ENCODE measurements around the gene POLDIP3.

POLDIP3 gene

DNA sequence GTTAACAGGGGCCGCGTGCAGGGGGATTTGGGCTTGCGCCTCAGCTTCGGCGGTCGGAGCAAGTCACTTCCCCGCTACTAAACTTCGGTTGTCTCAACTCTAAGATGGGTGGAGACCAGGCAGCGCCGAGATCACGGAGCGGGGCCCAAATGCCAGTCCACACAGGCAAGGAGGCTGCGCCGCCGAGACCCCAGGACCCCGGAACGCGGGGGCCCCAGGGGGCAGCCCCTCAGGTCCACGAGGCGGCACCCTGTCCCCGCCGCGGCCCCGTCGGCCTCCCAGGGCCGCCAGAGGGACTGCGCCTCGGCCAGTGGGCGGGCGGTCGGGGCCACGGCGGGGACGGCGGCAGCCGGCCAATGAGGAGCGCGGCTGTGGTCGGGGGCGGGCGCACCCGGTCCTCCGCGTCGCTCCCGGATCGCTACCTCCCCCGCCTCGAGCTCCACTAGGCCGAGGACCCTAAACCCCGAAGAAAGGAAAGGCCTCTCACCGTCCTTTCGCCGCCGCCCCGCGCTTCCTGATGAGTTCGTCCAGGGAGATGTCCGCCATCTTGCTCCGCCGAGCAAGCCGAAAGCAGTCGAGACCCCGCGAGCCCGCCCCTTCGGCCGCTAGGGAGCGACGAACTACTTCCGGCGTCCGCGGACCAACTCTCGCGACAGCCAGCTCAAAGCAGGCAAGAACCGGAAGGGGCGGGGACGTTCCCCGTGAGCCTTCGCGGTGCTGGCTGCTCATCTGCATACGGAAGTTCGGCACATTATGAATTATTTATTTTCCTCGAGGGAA is at the start of gene POLDIP3 (continued):
- TF ChIP-seq ZNF37A (tag by site-specific recombination; IDR thresholded peaks at IDR 0.05), result no peak
- TF ChIP-seq ZNF501 (tag by site-specific recombination; IDR thresholded peaks at IDR 0.05), result no peak
- no peak for TF ChIP-seq ZNF555 (tag by site-specific recombination; conservative IDR thresholded peaks at IDR 0.05)
- peak; percentile 58 for TF ChIP-seq GLIS1 (tag by site-specific recombination; IDR thresholded peaks at IDR 0.05)
- no peak for TF ChIP-seq ZNF571 (tag by site-specific recombination; IDR thresholded peaks at IDR 0.05)
- no peak; the same call in 1 of the 2 replicates for TF ChIP-seq BCL11A (tag by site-specific recombination; IDR thresholded peaks at IDR 0.05; ENCODE audit: low read depth)
- no peak for TF ChIP-seq ZNF658 (tag by site-specific recombination; IDR thresholded peaks at IDR 0.05)
- peak; percentile 63; the same call in 1 of the 2 replicates for TF ChIP-seq ZSCAN30 (tag by site-specific recombination; IDR thresholded peaks at IDR 0.05)
- no peak for TF ChIP-seq ZNF624 (tag by site-specific recombination; IDR thresholded peaks at IDR 0.05)
- no peak for TF ChIP-seq ZNF311 (tag by site-specific recombination; IDR thresholded peaks at IDR 0.05; ENCODE audit: borderline replicate concordance)
- TF ChIP-seq ZNF302 (tag by site-specific recombination; IDR thresholded peaks at IDR 0.05; ENCODE audit: low read depth), result no peak
- TF ChIP-seq GLI2 (tag by site-specific recombination; IDR thresholded peaks at IDR 0.05; ENCODE audit: borderline replicate concordance, low read depth), result no peak
- TF ChIP-seq ZNF473 (tag by site-specific recombination; IDR thresholded peaks at IDR 0.05), result no peak
- TF ChIP-seq ZNF585B (tag by site-specific recombination; IDR thresholded peaks at IDR 0.05), result no peak
- TF ChIP-seq ZNF341 (tag by site-specific recombination; IDR thresholded peaks at IDR 0.05; ENCODE audit: low read depth), result no peak
- TF ChIP-seq OVOL3 (tag by site-specific recombination; IDR thresholded peaks at IDR 0.05), result peak; percentile 93; the same call in 1 of the 2 replicates
- TF ChIP-seq SP7 (tag by site-specific recombination; IDR thresholded peaks at IDR 0.05), result no peak
- TF ChIP-seq, protein P1, sequence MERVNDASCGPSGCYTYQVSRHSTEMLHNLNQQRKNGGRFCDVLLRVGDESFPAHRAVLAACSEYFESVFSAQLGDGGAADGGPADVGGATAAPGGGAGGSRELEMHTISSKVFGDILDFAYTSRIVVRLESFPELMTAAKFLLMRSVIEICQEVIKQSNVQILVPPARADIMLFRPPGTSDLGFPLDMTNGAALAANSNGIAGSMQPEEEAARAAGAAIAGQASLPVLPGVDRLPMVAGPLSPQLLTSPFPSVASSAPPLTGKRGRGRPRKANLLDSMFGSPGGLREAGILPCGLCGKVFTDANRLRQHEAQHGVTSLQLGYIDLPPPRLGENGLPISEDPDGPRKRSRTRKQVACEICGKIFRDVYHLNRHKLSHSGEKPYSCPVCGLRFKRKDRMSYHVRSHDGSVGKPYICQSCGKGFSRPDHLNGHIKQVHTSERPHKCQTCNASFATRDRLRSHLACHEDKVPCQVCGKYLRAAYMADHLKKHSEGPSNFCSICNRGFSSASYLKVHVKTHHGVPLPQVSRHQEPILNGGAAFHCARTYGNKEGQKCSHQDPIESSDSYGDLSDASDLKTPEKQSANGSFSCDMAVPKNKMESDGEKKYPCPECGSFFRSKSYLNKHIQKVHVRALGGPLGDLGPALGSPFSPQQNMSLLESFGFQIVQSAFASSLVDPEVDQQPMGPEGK (tag by site-specific recombination; IDR thresholded peaks at IDR 0.05), result peak; percentile 69
- peak; percentile 88 for TF ChIP-seq GLIS2 (tag by site-specific recombination; IDR thresholded peaks at IDR 0.05)
- TF ChIP-seq ZBTB26 (tag by site-specific recombination; optimal IDR thresholded peaks at IDR 0.05), result peak; percentile 85
- TF ChIP-seq BCL6B (tag by site-specific recombination; IDR thresholded peaks at IDR 0.05), result no peak
- TF ChIP-seq TSHZ1 (tag by site-specific recombination; IDR thresholded peaks at IDR 0.05; ENCODE audit: borderline replicate concordance), result no peak
- TF ChIP-seq, protein P2, sequence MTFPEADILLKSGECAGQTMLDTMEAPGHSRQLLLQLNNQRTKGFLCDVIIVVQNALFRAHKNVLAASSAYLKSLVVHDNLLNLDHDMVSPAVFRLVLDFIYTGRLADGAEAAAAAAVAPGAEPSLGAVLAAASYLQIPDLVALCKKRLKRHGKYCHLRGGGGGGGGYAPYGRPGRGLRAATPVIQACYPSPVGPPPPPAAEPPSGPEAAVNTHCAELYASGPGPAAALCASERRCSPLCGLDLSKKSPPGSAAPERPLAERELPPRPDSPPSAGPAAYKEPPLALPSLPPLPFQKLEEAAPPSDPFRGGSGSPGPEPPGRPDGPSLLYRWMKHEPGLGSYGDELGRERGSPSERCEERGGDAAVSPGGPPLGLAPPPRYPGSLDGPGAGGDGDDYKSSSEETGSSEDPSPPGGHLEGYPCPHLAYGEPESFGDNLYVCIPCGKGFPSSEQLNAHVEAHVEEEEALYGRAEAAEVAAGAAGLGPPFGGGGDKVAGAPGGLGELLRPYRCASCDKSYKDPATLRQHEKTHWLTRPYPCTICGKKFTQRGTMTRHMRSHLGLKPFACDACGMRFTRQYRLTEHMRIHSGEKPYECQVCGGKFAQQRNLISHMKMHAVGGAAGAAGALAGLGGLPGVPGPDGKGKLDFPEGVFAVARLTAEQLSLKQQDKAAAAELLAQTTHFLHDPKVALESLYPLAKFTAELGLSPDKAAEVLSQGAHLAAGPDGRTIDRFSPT (tag by site-specific recombination; IDR thresholded peaks at IDR 0.05), result no peak

All from HEK293 (cell line).